Measurements from ENCODE around the gene KCTD16. TPM values are rescaled to one million over a fixed set of nuclear protein-coding genes. Genes with fewer than 3 reads are reported as not detected.

KCTD16 gene
- total and polyA plus RNA-seq, 4 donors = 5.1 to 30.8 (median 7.3) TPM

DNA sequence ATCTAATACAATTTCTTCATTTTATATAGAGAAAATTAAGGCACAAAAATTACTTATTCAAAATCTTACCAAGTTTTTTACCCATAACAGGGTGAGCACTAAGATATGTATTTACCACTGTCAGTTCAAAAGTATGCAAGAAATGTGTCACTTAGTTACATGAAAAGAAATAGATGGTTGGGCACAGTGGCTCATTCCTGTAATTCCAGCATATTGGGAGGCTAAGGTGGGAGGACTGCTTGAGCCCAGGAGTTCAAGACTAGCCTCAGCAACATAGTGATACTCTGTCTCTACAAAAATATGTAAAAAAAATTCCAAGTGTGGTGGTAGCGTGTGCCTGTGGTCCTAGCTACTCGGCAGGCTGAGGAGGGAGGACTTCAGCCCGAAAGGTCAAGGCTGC is 19.6 kb upstream of the KCTD16 start:
- WGBS (ENCODE audit: insufficient coverage) = no CpG with 5 or more reads among the region's 3 CpGs
- Histone ChIP-seq H3K27ac (ENCODE audit: low read depth, low read length) (no peak overlapping the region), H3K27me3 (ENCODE audit: control insufficient read depth, insufficient read depth, low read length) (no peaks in the 10 kb centered on the region), H3K36me3 (ENCODE audit: control insufficient read depth, insufficient read depth, low read length) (no peaks in the 10 kb centered on the region), H3K9me3 (ENCODE audit: control insufficient read depth, insufficient read depth, low read length) (no peaks in the 10 kb centered on the region), H3K4me3 (ENCODE audit: low read depth, low read length) (no peak overlapping the region), H3K4me1 (ENCODE audit: control insufficient read depth, insufficient read depth, low read length) (no peaks in the 10 kb centered on the region)
- no peak for DNase-seq (ENCODE audit: low read depth in 4 of 6, low spot score in 6 of 6)

DNA sequence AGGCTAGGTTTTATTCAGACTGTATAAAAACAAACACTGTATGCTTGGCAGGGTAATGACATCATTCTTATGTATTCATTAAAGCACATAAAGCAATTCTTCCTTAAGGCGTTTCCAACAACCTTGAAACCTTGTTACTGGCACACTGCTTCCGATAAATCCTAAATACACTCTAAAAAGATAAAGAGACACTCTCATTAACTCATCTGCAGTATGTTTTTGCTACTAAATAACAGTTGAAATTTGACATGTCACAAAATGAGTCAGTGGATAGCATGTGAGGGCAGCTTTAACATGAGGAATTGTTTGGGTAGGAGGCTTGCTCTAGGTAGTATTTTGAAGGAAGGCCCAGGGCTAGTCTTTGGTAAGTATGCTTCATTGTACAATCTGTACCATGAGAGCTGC is 13.9 kb upstream of the KCTD16 start:
- H3K27ac ChIP-seq (ENCODE audit: low read depth, low read length) = no peak overlapping the region
- no peaks in the 10 kb centered on the region for H3K4me1 ChIP-seq (ENCODE audit: control insufficient read depth, insufficient read depth, low read length)
- DNase-seq (ENCODE audit: low read depth in 4 of 6, low spot score in 6 of 6) = no peak
- H3K27me3 ChIP-seq (ENCODE audit: control insufficient read depth, insufficient read depth, low read length) = no peaks in the 10 kb centered on the region
- H3K4me3 ChIP-seq (ENCODE audit: low read depth, low read length) = no peak overlapping the region
- H3K9me3 ChIP-seq (ENCODE audit: control insufficient read depth, insufficient read depth, low read length) = no peaks in the 10 kb centered on the region
- H3K36me3 ChIP-seq (ENCODE audit: control insufficient read depth, insufficient read depth, low read length) = peaks cover 9% of the 10 kb centered on the region
- WGBS (ENCODE audit: insufficient coverage) = no CpG with 5 or more reads among the region's 2 CpGs

DNA sequence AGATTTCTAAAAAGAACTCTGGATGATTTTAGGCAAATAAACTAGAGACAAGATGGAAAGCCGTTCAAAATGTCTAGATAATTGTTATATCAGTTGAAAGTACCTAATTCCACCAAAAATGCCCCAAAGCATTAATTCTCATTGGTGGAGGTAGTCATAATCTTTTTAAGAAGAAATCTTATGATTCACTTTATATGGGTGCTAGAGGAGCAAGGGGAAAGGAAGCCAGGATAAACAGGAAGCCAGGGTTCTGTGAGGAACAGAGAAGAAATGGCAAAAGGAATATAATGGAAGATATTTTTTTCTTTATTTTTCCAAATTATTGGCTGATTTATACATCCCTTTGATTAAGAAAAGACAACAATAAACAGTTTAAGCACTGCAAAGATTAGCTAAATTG is 8.0 kb upstream of the KCTD16 start:
- peaks cover 11% of the 10 kb centered on the region for H3K36me3 ChIP-seq (ENCODE audit: control insufficient read depth, insufficient read depth, low read length)

DNA sequence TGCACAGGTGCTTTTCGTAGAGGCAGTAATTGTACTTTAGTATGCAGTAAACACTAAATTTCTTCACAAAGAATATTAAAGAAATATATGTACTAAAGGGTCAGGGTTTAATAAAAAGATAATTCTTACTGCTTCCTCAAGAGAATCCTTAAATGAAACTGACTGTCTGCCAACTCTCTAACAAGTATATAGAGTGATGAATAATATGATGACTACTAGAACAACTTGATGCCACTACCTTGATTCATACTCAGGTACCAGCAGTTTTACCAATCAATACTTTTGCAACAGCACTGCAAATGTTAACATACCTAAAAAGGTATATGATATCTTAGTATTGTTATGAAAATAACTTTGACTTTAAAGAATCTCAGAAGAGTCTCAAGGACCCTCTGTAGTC is 4.0 kb upstream of the KCTD16 start:
- no peak for DNase-seq (ENCODE audit: low read depth in 4 of 6, low spot score in 6 of 6)
- Histone ChIP-seq H3K27ac (ENCODE audit: low read depth, low read length) (no peak overlapping the region), H3K4me3 (ENCODE audit: low read depth, low read length) (no peak overlapping the region), H3K9me3 (ENCODE audit: control insufficient read depth, insufficient read depth, low read length) (no peaks in the 10 kb centered on the region), H3K36me3 (ENCODE audit: control insufficient read depth, insufficient read depth, low read length) (peaks cover 3% of the 10 kb centered on the region), H3K4me1 (ENCODE audit: control insufficient read depth, insufficient read depth, low read length) (no peaks in the 10 kb centered on the region), H3K27me3 (ENCODE audit: control insufficient read depth, insufficient read depth, low read length) (no peaks in the 10 kb centered on the region)
- WGBS (ENCODE audit: insufficient coverage) = no CpG with 5 or more reads among the region's 1 CpG

More for the DNA sequence above, 8.0 kb upstream of the KCTD16 start:
- H3K9me3 ChIP-seq (ENCODE audit: control insufficient read depth, insufficient read depth, low read length) = no peaks in the 10 kb centered on the region
- no peaks in the 10 kb centered on the region for H3K27me3 ChIP-seq (ENCODE audit: control insufficient read depth, insufficient read depth, low read length)
- WGBS (ENCODE audit: insufficient coverage) = no CpG with 5 or more reads among the region's 1 CpG
- no peak for DNase-seq (ENCODE audit: low read depth in 4 of 6, low spot score in 6 of 6)
- no peaks in the 10 kb centered on the region for H3K4me1 ChIP-seq (ENCODE audit: control insufficient read depth, insufficient read depth, low read length)
- no peak overlapping the region for H3K4me3 ChIP-seq (ENCODE audit: low read depth, low read length)
- no peak overlapping the region for H3K27ac ChIP-seq (ENCODE audit: low read depth, low read length)

DNA sequence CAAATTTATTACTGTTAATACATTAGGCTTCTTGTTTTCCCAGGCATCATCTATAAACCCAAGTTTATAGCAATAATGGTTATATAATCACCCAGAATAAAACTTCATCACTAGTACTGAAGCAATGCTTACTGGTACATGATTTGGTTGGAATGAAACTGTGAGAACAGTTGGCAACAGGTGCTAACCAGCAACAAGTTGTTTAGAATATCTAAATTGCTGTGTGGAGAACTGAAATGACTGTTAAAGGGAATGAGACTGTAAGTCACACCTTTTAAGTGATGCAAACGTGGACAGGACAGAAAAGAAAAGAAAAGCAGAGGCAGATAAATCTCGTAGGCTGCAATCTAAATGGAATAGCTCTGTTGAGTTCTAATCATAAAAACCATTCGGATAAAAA is 2.7 kb upstream of the KCTD16 start:
- Histone ChIP-seq H3K4me1 (ENCODE audit: control insufficient read depth, insufficient read depth, low read length) (no peaks in the 10 kb centered on the region), H3K36me3 (ENCODE audit: control insufficient read depth, insufficient read depth, low read length) (peaks cover 3% of the 10 kb centered on the region), H3K4me3 (ENCODE audit: low read depth, low read length) (no peak overlapping the region), H3K27ac (ENCODE audit: low read depth, low read length) (no peak overlapping the region), H3K27me3 (ENCODE audit: control insufficient read depth, insufficient read depth, low read length) (no peaks in the 10 kb centered on the region), H3K9me3 (ENCODE audit: control insufficient read depth, insufficient read depth, low read length) (no peaks in the 10 kb centered on the region)
- DNase-seq (ENCODE audit: low read depth in 4 of 6, low spot score in 6 of 6) = no peak
- WGBS (ENCODE audit: insufficient coverage) = 78% methylated on average over 2 of the region's 3 CpGs

DNA sequence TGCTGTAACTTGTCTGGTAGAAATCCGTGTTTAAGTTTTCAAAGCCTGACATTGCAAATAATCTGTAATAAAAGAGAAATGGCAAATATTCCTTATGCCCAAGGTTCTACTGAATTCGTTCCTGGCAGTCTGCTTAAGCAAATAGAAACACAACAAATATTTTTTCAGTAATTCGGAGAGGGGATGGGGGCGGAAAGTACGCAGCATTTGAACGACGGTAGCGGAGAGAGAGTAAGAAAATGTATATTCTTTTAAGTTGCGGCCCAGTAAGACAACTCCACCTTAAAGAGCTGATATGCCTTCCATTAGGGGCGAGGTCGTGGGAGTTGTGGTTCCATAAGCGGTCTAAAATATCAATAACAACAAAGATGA is 783 bp upstream of the KCTD16 start:
- peak overlapping the region; percentile 84 for H3K27ac ChIP-seq (ENCODE audit: low read depth, low read length)
- DNase-seq (ENCODE audit: low read depth in 4 of 6, low spot score in 6 of 6) = no peak
- peak overlapping the region; percentile 98 for H3K4me3 ChIP-seq (ENCODE audit: low read depth, low read length)
- no peaks in the 10 kb centered on the region for H3K4me1 ChIP-seq (ENCODE audit: control insufficient read depth, insufficient read depth, low read length)
- no peaks in the 10 kb centered on the region for H3K36me3 ChIP-seq (ENCODE audit: control insufficient read depth, insufficient read depth, low read length)
- no peaks in the 10 kb centered on the region for H3K9me3 ChIP-seq (ENCODE audit: control insufficient read depth, insufficient read depth, low read length)
- H3K27me3 ChIP-seq (ENCODE audit: control insufficient read depth, insufficient read depth, low read length) = no peaks in the 10 kb centered on the region
- 0% methylated on average over 3 of the region's 12 CpGs for WGBS (ENCODE audit: insufficient coverage)

DNA sequence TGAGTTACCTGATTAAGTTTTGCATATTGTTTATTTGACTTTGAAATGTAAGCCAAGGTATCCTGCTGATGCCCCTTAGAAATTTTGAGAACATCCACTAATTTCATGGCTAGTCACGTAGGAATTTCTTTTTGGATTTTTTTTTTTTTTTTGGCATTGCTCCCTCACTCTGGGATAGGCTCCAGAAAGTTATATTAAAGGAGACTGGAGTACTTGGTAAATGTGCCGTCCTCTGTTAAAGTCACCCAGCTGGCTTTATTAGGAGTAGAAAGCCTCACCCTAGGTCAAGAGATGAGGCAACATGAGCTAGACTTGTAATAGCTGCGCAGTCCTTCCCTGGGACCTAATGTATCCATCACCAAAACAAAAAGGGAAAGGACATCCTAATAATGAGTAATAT is 3.1 kb downstream of the KCTD16 start:
- Histone ChIP-seq H3K4me3 (ENCODE audit: low read depth, low read length) (no peak overlapping the region), H3K4me1 (ENCODE audit: control insufficient read depth, insufficient read depth, low read length) (no peaks in the 10 kb centered on the region), H3K36me3 (ENCODE audit: control insufficient read depth, insufficient read depth, low read length) (no peaks in the 10 kb centered on the region), H3K27me3 (ENCODE audit: control insufficient read depth, insufficient read depth, low read length) (no peaks in the 10 kb centered on the region), H3K27ac (ENCODE audit: low read depth, low read length) (no peak overlapping the region), H3K9me3 (ENCODE audit: control insufficient read depth, insufficient read depth, low read length) (no peaks in the 10 kb centered on the region)
- WGBS (ENCODE audit: insufficient coverage) = no CpG with 5 or more reads among the region's 3 CpGs
- no peak for DNase-seq (ENCODE audit: low read depth in 4 of 6, low spot score in 6 of 6)

DNA sequence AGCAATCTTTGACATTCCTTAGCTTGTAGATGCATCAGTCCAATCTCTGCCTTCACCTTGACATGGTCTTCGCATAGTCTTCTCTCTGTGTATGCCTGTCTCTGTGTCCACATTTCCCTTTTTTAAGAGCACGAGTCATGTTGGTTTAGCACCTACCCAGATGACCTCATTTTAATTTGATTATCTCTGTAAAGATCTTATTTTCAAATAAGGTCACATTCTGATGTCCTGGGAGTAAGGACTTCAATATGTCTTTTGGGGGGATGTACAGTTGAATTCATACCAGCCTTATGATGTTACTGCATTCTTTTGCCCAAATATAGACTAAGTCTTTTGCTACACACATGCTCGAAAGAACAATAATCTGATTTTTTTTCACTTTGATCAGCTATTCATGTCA is 6.9 kb downstream of the KCTD16 start:
- no peaks in the 10 kb centered on the region for H3K4me1 ChIP-seq (ENCODE audit: control insufficient read depth, insufficient read depth, low read length)
- H3K4me3 ChIP-seq (ENCODE audit: low read depth, low read length) = no peak overlapping the region
- no peaks in the 10 kb centered on the region for H3K9me3 ChIP-seq (ENCODE audit: control insufficient read depth, insufficient read depth, low read length)
- no peaks in the 10 kb centered on the region for H3K36me3 ChIP-seq (ENCODE audit: control insufficient read depth, insufficient read depth, low read length)
- no peaks in the 10 kb centered on the region for H3K27me3 ChIP-seq (ENCODE audit: control insufficient read depth, insufficient read depth, low read length)
- no peak overlapping the region for H3K27ac ChIP-seq (ENCODE audit: low read depth, low read length)
- DNase-seq (ENCODE audit: low read depth in 4 of 6, low spot score in 6 of 6) = no peak
- WGBS (ENCODE audit: insufficient coverage) = no CpG with 5 or more reads among the region's 3 CpGs

DNA sequence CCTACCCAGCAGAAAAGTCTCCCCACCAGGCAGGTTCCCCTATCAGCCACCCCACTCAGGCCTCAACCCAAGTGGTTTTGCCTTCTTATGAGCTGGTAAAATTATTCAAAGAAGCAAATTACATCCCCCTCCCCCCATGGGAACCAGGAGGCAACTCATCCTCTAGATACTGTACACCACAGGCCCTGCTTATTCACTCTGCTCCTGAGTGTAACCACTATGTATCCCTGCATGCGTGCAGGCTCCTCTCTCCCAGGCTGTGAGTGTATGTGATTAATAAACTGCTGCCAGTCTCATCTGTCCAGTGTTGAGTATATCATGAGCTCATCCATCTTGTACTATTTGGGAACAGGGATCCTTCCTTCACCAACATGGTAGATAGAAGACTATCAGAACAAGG is 8.6 kb downstream of the KCTD16 start:
- H3K4me3 ChIP-seq (ENCODE audit: low read depth, low read length) = no peak overlapping the region
- no peaks in the 10 kb centered on the region for H3K9me3 ChIP-seq (ENCODE audit: control insufficient read depth, insufficient read depth, low read length)
- DNase-seq (ENCODE audit: low read depth in 4 of 6, low spot score in 6 of 6) = no peak
- WGBS (ENCODE audit: insufficient coverage) = no CpG with 5 or more reads among the region's 1 CpG
- H3K27ac ChIP-seq (ENCODE audit: low read depth, low read length) = no peak overlapping the region
- H3K36me3 ChIP-seq (ENCODE audit: control insufficient read depth, insufficient read depth, low read length) = no peaks in the 10 kb centered on the region
- H3K4me1 ChIP-seq (ENCODE audit: control insufficient read depth, insufficient read depth, low read length) = no peaks in the 10 kb centered on the region
- no peaks in the 10 kb centered on the region for H3K27me3 ChIP-seq (ENCODE audit: control insufficient read depth, insufficient read depth, low read length)

DNA sequence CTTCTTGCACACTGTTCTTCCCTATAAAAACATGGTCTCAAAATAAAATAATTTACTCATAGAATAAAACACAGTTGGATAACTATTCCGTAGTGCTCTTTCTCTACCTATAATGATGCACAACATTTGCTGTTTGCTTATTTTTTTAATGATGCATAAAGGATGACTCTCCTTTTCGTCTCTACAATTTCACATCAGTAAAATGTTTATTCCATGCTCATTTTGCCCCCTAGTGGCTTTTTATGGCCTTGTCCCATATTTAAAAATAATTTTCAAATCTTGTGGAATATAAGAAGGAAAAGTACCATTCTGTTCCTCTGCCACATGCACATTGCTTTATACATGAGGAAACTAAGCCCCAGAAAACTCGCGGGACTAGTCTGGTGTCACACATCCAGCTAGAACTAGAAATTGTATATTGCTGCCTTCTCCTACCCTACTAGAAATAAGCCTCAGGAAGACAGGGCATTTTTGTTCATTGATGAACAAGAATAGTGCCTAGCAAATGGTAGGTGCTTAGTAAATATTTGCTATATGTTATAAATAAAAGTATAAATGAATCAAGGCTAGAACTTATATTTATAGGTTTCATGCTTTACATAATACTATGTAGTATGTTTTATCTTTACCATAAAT is 12.7 kb downstream of the KCTD16 start:
- H3K27ac ChIP-seq (ENCODE audit: low read depth, low read length) = no peak overlapping the region
- no peaks in the 10 kb centered on the region for H3K9me3 ChIP-seq (ENCODE audit: control insufficient read depth, insufficient read depth, low read length)
- no peaks in the 10 kb centered on the region for H3K4me1 ChIP-seq (ENCODE audit: control insufficient read depth, insufficient read depth, low read length)
- no peaks in the 10 kb centered on the region for H3K36me3 ChIP-seq (ENCODE audit: control insufficient read depth, insufficient read depth, low read length)
- no peak overlapping the region for H3K4me3 ChIP-seq (ENCODE audit: low read depth, low read length)
- no peaks in the 10 kb centered on the region for H3K27me3 ChIP-seq (ENCODE audit: control insufficient read depth, insufficient read depth, low read length)
- no CpG with 5 or more reads among the region's 4 CpGs for WGBS (ENCODE audit: insufficient coverage)
- peak in 2 of 6 donors; percentile 61 to 85 for DNase-seq (ENCODE audit: low read depth in 4 of 6, low spot score in 6 of 6)

All from spinal cord (tissue), 10 donors.